HCT116 (cell line): ENCODE data around the gene NANOS2.

Source experiments
- CEBPB ChIP-seq: IDR thresholded peaks from 2 replicates; pipeline ENCODE4 v1.6.1; 2012; ENCODE audit warnings: low read depth
- CTCF ChIP-seq, 3 experiments: fragments of 200-600 bp in 1 of 3; sonication (generic) in 1 of 3; IDR thresholded peaks in 2 of 3; conservative IDR thresholded peaks in 1 of 3; 2 replicates each; pipeline ENCODE4 v1.5.1; 2012 to 2017; ENCODE audit warnings: low read depth in 2 of 3, low read length in 2 of 3, antibody characterized with exemption in 1 of 3, borderline replicate concordance in 1 of 3, control low read depth in 1 of 3, mild to moderate bottlenecking in 1 of 3, mixed read lengths in 1 of 3, mixed run types in 1 of 3, moderate library complexity in 1 of 3; ENCODE audit not compliant: insufficient read depth in 1 of 3
- ELF1 ChIP-seq: IDR thresholded peaks from 2 replicates; pipeline ENCODE4 v1.6.1; 2012; ENCODE audit warnings: low read depth, borderline replicate concordance
- EZH2 ChIP-seq: fragments of 200-600 bp; sonication (generic); IDR thresholded peaks from 2 replicates; pipeline ENCODE4 v1.6.1; 2017; ENCODE audit warnings: antibody characterized with exemption, mixed run types
- JUND ChIP-seq: IDR thresholded peaks from 2 replicates; pipeline ENCODE4 v1.6.1; 2012
- POLR2A ChIP-seq: IDR thresholded peaks from 2 replicates; pipeline ENCODE4 v1.7.0; 2011; ENCODE audit warnings: borderline replicate concordance; ENCODE audit not compliant: insufficient read depth, insufficient read length; ENCODE audit errors: extremely low read depth
- POLR2AphosphoS5 ChIP-seq: IDR thresholded peaks from 2 replicates; pipeline ENCODE4 v1.6.1; 2011; ENCODE audit warnings: mild to moderate bottlenecking, low read depth, low read length, moderate library complexity
- RAD21 ChIP-seq: IDR thresholded peaks from 2 replicates; pipeline ENCODE4 v1.6.1; 2012; ENCODE audit warnings: low read depth, mild to moderate bottlenecking
- REST ChIP-seq: IDR thresholded peaks from 2 replicates; pipeline ENCODE4 v1.6.1; 2012; ENCODE audit warnings: low read depth
- YY1 ChIP-seq: IDR thresholded peaks from 2 replicates; pipeline ENCODE4 v1.6.1; 2011; ENCODE audit warnings: low read length, low read depth, moderate library complexity, mild to moderate bottlenecking; ENCODE audit not compliant: insufficient replicate concordance; ENCODE audit errors: extremely low read depth
- ZNF274 ChIP-seq: fragments of 200-500 bp; sonication (Bioruptor generic); IDR thresholded peaks from 2 replicates; pipeline ENCODE4 v1.6.1; 2014; ENCODE audit warnings: mild to moderate bottlenecking, low read depth, low read length, inconsistent platforms
- TF ChIP-seq, protein P1 (sequence below): IDR thresholded peaks from 2 replicates; pipeline ENCODE4 v1.6.1; 2012

DNA sequence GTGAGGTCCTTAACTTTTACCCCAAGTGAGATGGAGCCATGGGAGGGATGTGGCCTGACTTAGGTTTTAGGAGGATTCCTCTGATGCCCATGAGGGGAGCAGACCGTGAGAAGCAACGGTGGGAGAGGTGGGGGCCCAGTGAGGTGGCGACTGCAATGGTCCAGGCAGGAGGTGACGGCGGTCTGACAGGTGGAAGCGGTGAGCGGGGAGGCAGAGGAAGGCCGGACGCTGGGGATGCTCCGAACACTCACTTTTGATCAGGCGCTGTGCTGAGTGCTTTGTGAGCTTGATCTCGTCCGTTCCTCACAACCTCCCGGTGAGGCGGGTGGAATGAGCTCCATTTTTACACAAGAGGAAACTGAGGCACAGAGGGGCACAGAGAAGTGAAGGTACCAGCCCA, 47.4 kb upstream of the NANOS2 start:
- TF ChIP-seq POLR2A (no peak), CTCF (IDR thresholded peaks at IDR 0.05 in 2 of 3, conservative IDR thresholded peaks at IDR 0.05 in 1 of 3; ENCODE audit: borderline replicate concordance in 1 of 3, insufficient read depth in 1 of 3, low read depth in 2 of 3, low read length in 2 of 3) (no peak), REST (no peak), EZH2 (no peak), POLR2AphosphoS5 (no peak), ELF1 (no peak), RAD21 (no peak), JUND (no peak), ZNF274 (no peak), YY1 (no peak), CEBPB (no peak)
- TF ChIP-seq, protein P1, sequence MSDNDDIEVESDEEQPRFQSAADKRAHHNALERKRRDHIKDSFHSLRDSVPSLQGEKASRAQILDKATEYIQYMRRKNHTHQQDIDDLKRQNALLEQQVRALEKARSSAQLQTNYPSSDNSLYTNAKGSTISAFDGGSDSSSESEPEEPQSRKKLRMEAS: no peak
